Retinal pigment epithelial cell (primary cell): ENCODE data around the gene C7orf57.
A peak's percentile ranks its signal among the peaks of the same experiment; 100 is the strongest.

ENCODE experiments used
- DNase-seq: peaks from one replicate; pipeline ENCODE4 v3.0.0-alpha.2; 2010; ENCODE audit warnings: low read depth
- H3K4me3 ChIP-seq: 2 replicates; pipeline ENCODE4 v1.5.1; 2011; ENCODE audit warnings: mild to moderate bottlenecking, low read length, control low read depth, moderate library complexity
- TF ChIP-seq, protein P1 (sequence below): conservative IDR thresholded peaks from 2 replicates; pipeline ENCODE4 v1.5.1; 2011; ENCODE audit warnings: low read depth, low read length, control low read depth, inconsistent platforms

Gene C7orf57

DNA sequence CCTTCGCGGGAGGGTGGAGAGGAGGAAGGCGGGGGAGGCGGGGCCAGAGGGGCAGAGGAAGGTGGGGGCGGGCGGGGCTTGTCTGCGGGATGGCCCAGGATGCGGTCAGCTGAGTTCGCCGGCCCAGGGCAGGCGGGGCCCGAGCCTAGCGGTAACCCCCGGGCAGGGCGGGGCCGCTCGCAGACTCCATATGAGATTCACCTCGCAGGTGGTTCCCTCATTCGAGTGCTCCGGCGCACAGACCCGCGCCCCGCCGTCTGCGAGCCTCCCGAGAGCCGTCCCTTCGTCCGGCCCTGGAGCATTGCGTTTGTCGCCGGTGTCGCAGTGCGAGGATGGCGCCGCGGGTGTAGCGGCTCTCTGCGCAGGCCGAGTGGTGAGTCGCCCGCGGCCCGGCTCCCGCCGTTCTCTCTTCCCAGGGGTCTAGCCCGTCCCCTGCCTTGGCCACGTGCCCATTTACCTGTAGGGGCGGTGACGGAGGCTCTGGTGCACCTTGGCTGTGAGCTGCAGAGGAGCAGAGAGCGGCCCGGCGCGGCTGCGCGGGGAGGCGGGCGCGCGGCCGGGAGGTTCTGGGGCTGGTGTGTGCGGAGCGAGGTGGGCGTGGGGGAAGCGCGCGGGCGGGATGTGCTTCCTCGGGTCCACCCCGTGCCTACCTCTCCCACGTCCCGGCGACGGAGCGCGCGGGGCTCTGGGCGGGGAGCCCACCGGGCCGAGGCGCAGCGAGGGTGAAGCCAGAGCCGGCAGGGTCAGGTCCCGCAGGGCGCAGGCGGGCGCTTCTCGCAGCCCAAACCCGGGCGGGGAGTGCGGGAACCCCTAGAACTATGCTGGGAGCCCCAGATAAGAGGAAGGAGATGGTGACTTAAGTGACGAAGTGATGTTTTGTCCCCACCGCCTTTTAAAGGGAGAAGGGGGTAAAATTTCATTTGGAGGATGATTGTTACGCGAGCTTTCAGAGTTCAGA is 54.0 kb downstream of the C7orf57 start, which contains the start of gene UPP1:
UPP1 (plus strand) TSS at position 220 of the 958 bp plus-strand sequence. CDS start 5,519 bp downstream, outside the sequence.
- TF ChIP-seq, protein P1, sequence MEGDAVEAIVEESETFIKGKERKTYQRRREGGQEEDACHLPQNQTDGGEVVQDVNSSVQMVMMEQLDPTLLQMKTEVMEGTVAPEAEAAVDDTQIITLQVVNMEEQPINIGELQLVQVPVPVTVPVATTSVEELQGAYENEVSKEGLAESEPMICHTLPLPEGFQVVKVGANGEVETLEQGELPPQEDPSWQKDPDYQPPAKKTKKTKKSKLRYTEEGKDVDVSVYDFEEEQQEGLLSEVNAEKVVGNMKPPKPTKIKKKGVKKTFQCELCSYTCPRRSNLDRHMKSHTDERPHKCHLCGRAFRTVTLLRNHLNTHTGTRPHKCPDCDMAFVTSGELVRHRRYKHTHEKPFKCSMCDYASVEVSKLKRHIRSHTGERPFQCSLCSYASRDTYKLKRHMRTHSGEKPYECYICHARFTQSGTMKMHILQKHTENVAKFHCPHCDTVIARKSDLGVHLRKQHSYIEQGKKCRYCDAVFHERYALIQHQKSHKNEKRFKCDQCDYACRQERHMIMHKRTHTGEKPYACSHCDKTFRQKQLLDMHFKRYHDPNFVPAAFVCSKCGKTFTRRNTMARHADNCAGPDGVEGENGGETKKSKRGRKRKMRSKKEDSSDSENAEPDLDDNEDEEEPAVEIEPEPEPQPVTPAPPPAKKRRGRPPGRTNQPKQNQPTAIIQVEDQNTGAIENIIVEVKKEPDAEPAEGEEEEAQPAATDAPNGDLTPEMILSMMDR = no peak
- DNase-seq = no peak
- peak within 1 kb of the TSS; percentile 82 for H3K4me3 ChIP-seq

GRCh38 chr7:48090095-48090805 is 54.9 kb downstream of the C7orf57 start:
- peak overlapping the region; percentile 82 for H3K4me3 ChIP-seq
- DNase-seq = no peak
- TF ChIP-seq, protein P1 = no peak

DNA sequence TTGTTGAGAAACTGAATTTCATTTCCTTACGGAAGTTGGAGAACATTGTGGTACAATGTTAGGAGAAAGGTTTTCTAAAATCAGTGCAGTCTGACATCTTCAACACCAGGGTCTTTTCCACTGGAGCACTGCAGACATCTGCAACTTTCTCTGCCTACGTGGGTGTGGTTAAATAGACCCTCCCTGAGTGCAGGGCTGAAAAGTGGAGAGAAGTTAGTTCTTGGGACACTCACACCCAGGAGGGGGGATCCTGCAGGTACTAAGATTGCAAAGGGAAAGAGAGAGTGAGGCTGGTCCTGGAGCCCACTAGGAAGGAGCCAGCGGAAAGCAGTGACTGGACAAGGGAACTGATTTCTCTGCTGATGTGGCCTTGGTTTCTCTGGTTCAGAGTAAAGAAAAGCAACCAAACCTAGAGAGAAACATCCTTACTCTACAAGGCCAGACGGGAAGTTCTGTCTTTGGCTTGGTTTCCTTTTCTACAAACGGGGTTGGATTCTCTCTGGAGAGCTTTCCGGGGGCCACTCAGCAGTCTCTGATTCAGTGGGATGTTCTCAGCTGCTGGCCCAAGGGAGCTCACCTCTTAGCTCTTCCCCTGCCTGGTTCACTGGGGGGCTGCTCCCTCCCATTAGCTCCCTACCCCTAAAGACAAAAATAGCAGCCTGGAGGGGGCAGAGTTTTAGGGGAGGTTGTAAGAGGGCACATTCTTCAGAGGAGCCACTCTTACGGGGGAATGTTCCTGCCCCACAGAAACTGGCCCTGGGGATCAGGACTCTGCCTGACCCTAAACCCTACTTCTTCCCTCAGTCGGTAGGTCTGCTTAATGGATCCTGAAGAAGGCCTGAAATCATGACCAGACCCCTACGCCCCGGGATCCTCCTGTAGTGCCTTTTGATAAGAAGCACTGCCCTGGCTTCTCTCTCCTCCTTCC is 56.4 kb downstream of the C7orf57 start:
- TF ChIP-seq, protein P1 = no peak
- DNase-seq = no peak
- no peak overlapping the region for H3K4me3 ChIP-seq

DNA sequence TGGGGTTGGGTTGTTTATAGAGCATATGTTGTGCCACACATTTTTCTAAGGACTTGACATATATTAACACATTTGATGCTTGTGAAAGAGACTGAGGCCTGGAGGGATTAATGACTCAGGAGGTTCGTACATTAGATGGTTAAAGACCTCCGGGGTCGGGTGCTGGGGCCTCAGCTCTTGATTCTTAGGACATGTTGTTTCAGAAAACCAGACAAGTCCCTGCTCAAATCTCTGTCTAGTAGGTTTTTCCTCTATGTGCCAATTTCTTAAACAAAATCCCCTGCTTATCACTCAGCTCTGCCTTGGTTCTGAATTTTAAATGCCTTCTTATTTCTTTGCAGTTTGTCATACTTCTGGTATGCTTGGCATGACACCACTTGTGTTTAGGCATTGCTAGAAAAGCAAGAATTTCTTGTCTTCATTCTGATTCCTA is 59.5 kb downstream of the C7orf57 start:
- peak; percentile 84 for DNase-seq
- TF ChIP-seq, protein P1 = no peak
- no peak overlapping the region for H3K4me3 ChIP-seq

DNA sequence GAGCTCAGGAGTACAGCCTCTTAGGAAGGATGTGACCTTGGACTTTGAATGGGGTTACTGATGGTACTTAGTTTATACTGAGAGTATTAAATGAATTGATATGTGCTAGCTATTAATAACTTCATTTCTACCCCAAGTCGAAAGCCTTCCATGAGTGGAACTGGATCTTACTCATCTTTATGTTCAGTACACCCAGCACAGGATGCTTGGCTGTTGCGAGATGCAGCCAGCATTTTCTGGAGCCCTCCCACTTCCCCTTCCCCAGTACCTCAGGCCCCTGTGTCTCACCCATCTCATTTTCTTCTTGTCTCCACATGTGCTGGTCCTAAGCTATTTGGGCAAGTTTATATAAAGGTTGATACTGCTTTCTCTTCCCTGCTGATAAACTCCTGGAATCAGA is 60.9 kb downstream of the C7orf57 start:
- DNase-seq = no peak
- TF ChIP-seq, protein P1 = no peak
- H3K4me3 ChIP-seq = no peak overlapping the region

GRCh38 chr7:48097521-48098231 is 62.3 kb downstream of the C7orf57 start:
- TF ChIP-seq, protein P1 = no peak
- H3K4me3 ChIP-seq = no peak overlapping the region
- DNase-seq = no peak
